HepG2 (cell line): Measurements from ENCODE around the gene GABRG3. TPM values are rescaled to one million over a fixed set of nuclear protein-coding genes. Genes with fewer than 3 reads are reported as not detected.

Experiments
- ATAC-seq: fragments of 200-7000 bp; cut with Tn5 transposase; 3 replicates; pipeline ENCODE4 v1.9.1; 2020; ENCODE audit warnings: mild to moderate bottlenecking, moderate library complexity
- BruUV-seq: library from RNA; stranded (reverse); fragments of 400-500 nt; replicated peaks from 2 replicates; lab custom pipeline; 2021; lab: Mats Ljungman, UMichigan
- CTCF ChIA-PET: fragments of 300-600 bp; formaldehyde crosslinking; extraction: SDS; loops from one replicate; lab custom pipeline; 2021; ENCODE audit warnings: low total read pairs, inconsistent platforms, low intra/inter-chr PET ratio; lab: Yijun Ruan, JAX
- POLR2A ChIA-PET: fragments of 350-600 bp; sonication (Branson Sonifier 250); formaldehyde crosslinking; loops from one replicate; lab custom pipeline; 2020; ENCODE audit warnings: antibody characterized with exemption, inconsistent platforms; lab: Yijun Ruan, JAX
- DNase-seq: peaks from one replicate; pipeline ENCODE4 v3.0.0-alpha.2; 2015; ENCODE audit warnings: low spot score
- FAIRE-seq: peaks from 3 replicates; lab custom pipeline; 2011; peaks lifted over from hg19 to GRCh38; lab: Jason Lieb, UNC
- H2AFZ ChIP-seq: one replicate; pipeline ENCODE4 v1.6.1; 2011; ENCODE audit warnings: low read length, inconsistent platforms
- H3K27ac ChIP-seq: fragments of 300-600 bp; 3 replicates; pipeline ENCODE4 v1.8.0; 2011; ENCODE audit warnings: mixed run types, mild to moderate bottlenecking, mixed read lengths, low read length, inconsistent platforms; ENCODE audit not compliant: insufficient read depth; ENCODE audit errors: extremely low read length
- H3K27me3 ChIP-seq, 2 experiments: fragments of 200-600 bp in 1 of 2; 2 replicates in 1 of 2; 3 replicates in 1 of 2; pipeline versions ENCODE4 v1.6.0 to v1.8.0; 2011; ENCODE audit warnings: low read length in 2 of 2, mild to moderate bottlenecking in 2 of 2, moderate library complexity in 2 of 2, inconsistent platforms in 1 of 2; ENCODE audit not compliant: insufficient read depth in 2 of 2, control insufficient read depth in 1 of 2
- H3K36me3 ChIP-seq, 2 experiments: fragments of 200-600 bp in 1 of 2; replicated peaks in 1 of 2; 2 replicates in 1 of 2; 3 replicates in 1 of 2; pipeline versions ENCODE4 v1.5.1 to v1.8.0; 2011; ENCODE audit warnings: low read length in 2 of 2, inconsistent platforms in 1 of 2; ENCODE audit not compliant: insufficient read depth in 2 of 2, control insufficient read depth in 1 of 2
- H3K4me1 ChIP-seq: 2 replicates; pipeline ENCODE4 v1.5.1; 2012; ENCODE audit warnings: low read length, inconsistent platforms; ENCODE audit not compliant: insufficient read depth
- H3K4me2 ChIP-seq: 2 replicates; pipeline ENCODE4 v1.6.0; 2011; ENCODE audit warnings: low read depth, low read length, inconsistent platforms
- H3K4me3 ChIP-seq, 3 experiments: fragments of 200-600 bp in 1 of 3; sonication (generic), shearing (Covaris generic) in 1 of 3; replicated peaks in 1 of 3; 2 replicates each; pipeline ENCODE4 v1.5.1; 2011 to 2016; ENCODE audit warnings: low read length in 3 of 3, inconsistent platforms in 2 of 3, low read depth in 2 of 3, mild to moderate bottlenecking in 2 of 3, control low read depth in 1 of 3, mixed read lengths in 1 of 3; ENCODE audit not compliant: insufficient read depth in 1 of 3
- H3K79me2 ChIP-seq: one replicate; pipeline ENCODE4 v1.6.1; 2011; ENCODE audit warnings: low read length, inconsistent platforms; ENCODE audit not compliant: insufficient read depth
- H3K9ac ChIP-seq: 2 replicates; pipeline ENCODE4 v1.6.0; 2011; ENCODE audit warnings: mild to moderate bottlenecking, low read depth, low read length, inconsistent platforms; ENCODE audit not compliant: insufficient read depth
- H3K9me3 ChIP-seq: 2 replicates; pipeline ENCODE4 v1.5.1; 2012; ENCODE audit warnings: mild to moderate bottlenecking, low read length
- H4K20me1 ChIP-seq: 2 replicates; pipeline ENCODE4 v1.6.0; 2011; ENCODE audit warnings: inconsistent platforms, mild to moderate bottlenecking, low read length, moderate library complexity; ENCODE audit not compliant: insufficient read depth
- ATF7-NPFF ChIP-seq: sonication (generic); formaldehyde crosslinking; IDR thresholded peaks from 2 replicates; pipeline ENCODE4 v1.8.1; 2023; ENCODE audit warnings: mild to moderate bottlenecking, low read depth, missing genetic modification reagents, moderate library complexity
- CAMTA2 ChIP-seq: sonication (generic); formaldehyde crosslinking; IDR thresholded peaks from 2 replicates; pipeline ENCODE4 v1.4.0; 2020; ENCODE audit warnings: mild to moderate bottlenecking, missing genetic modification reagents, borderline replicate concordance
- CBX1 ChIP-seq: IDR thresholded peaks from one replicate; pipeline ENCODE4 v1.6.1; 2016; ENCODE audit warnings: antibody characterized with exemption, low read depth
- ELF3 ChIP-seq: IDR thresholded peaks from 2 replicates; pipeline ENCODE4 v1.6.1; 2016; ENCODE audit warnings: missing genetic modification reagents, missing compliant biosample characterization
- NCOA5 ChIP-seq: sonication (generic); formaldehyde crosslinking; IDR thresholded peaks from 2 replicates; pipeline ENCODE4 v1.4.0; 2020; ENCODE audit warnings: missing genetic modification reagents
- NFIC ChIP-seq: IDR thresholded peaks from 2 replicates; pipeline ENCODE4 v1.6.1; 2012; ENCODE audit warnings: mild to moderate bottlenecking, low read length, inconsistent platforms
- ZFYVE20 ChIP-seq: sonication (generic); formaldehyde crosslinking; IDR thresholded peaks from 2 replicates; pipeline ENCODE4 v1.8.0; 2023; ENCODE audit warnings: low read depth, mild to moderate bottlenecking, moderate library complexity, missing genetic modification reagents, borderline replicate concordance
- ZMYM2 ChIP-seq: sonication (generic); formaldehyde crosslinking; IDR thresholded peaks from 2 replicates; pipeline ENCODE4 v1.8.0; 2022; ENCODE audit warnings: mild to moderate bottlenecking, missing genetic modification reagents
- ZNF350 ChIP-seq: sonication (generic); formaldehyde crosslinking; IDR thresholded peaks from 2 replicates; pipeline ENCODE4 v1.4.0; 2020; ENCODE audit warnings: mild to moderate bottlenecking, low read depth, missing genetic modification reagents, borderline replicate concordance
- ZNF414 ChIP-seq: sonication (generic); formaldehyde crosslinking; IDR thresholded peaks from 2 replicates; pipeline ENCODE4 v1.5.0; 2020; ENCODE audit warnings: missing genetic modification reagents
- ZNF432 ChIP-seq: sonication (generic); formaldehyde crosslinking; IDR thresholded peaks from 2 replicates; pipeline ENCODE4 v1.5.0; 2020; ENCODE audit warnings: missing genetic modification reagents, mild to moderate bottlenecking, borderline replicate concordance
- ZNF556 ChIP-seq: sonication (generic); formaldehyde crosslinking; IDR thresholded peaks from 2 replicates; pipeline ENCODE4 v1.4.0; 2020; ENCODE audit warnings: mild to moderate bottlenecking, missing genetic modification reagents, borderline replicate concordance
- ZNF781 ChIP-seq: sonication (generic); formaldehyde crosslinking; IDR thresholded peaks from 2 replicates; pipeline ENCODE4 v1.5.1; 2020; ENCODE audit warnings: borderline replicate concordance, mild to moderate bottlenecking, missing genetic modification reagents; ENCODE audit errors: not compliant biosample characterization
- ZZZ3 ChIP-seq: sonication (generic); formaldehyde crosslinking; IDR thresholded peaks from 2 replicates; pipeline ENCODE4 v1.4.0; 2020; ENCODE audit warnings: missing genetic modification reagents, mild to moderate bottlenecking, borderline replicate concordance
- WGBS: methylation state at CpG from one replicate; pipeline ENCODE4 v1.1.6; 2017; ENCODE audit warnings: low lambda C conversion rate; 5-methylcytosine and 5-hydroxymethylcytosine counted together
- in situ Hi-C: cut with HindIII; loops from 2 replicates; pipeline ENCODE4 v1.10.0; 2017; ENCODE audit warnings: low pct_unique_long_range_greater_than_20kb; ENCODE audit not compliant: extremely low pct_ligation_motif_present
- intact Hi-C: fragments of 100-400 bp; cut with micrococcal nuclease; formaldehyde crosslinking; loops from one replicate; pipeline ENCODE4 v1.10.0; 2022; ENCODE audit not compliant: unreplicated experiment
- polyA plus RNA-seq, 8 experiments: library from polyadenylated mRNA; depleted of rRNA in 3 of 8; stranded (reverse) in 7 of 8; unstranded in 1 of 8; fragments of >200 nt; fragmentation: Illumina TruSeq in 4 of 8; extraction: Trizol in 4 of 8; gene quantifications; 2 replicates each; pipeline versions ENCODE4 v1.2.1 to v1.2.3, GENCODE V29; 2011 to 2016; ENCODE audit warnings: low read depth in 4 of 8, missing spikeins in 1 of 8, mixed read lengths in 1 of 8; ENCODE audit not compliant: insufficient read depth in 1 of 8
- total RNA-seq, 5 experiments: library from RNA; depleted of rRNA; stranded (reverse); fragments of >200 nt; fragmentation: Illumina TruSeq; extraction: Trizol; gene quantifications; 2 replicates each; pipeline ENCODE4 v1.2.3, GENCODE V29; 2016; ENCODE audit warnings: low read depth in 1 of 5
- TF ChIP-seq, protein P1 (sequence below): sonication (generic); formaldehyde crosslinking; IDR thresholded peaks from 2 replicates; pipeline ENCODE4 v1.4.0; 2020; ENCODE audit warnings: mild to moderate bottlenecking, missing genetic modification reagents
- TF ChIP-seq, protein P2 (sequence below): sonication (generic); formaldehyde crosslinking; IDR thresholded peaks from 2 replicates; pipeline ENCODE4 v1.9.0; 2022; ENCODE audit warnings: missing genetic modification reagents, mild to moderate bottlenecking, borderline replicate concordance

The GABRG3 gene
- total and polyA plus RNA-seq, 2 of the 13 experiments (the other 11 are each of a cell fraction or from before 2014, with no cell fraction given): not detected

DNA sequence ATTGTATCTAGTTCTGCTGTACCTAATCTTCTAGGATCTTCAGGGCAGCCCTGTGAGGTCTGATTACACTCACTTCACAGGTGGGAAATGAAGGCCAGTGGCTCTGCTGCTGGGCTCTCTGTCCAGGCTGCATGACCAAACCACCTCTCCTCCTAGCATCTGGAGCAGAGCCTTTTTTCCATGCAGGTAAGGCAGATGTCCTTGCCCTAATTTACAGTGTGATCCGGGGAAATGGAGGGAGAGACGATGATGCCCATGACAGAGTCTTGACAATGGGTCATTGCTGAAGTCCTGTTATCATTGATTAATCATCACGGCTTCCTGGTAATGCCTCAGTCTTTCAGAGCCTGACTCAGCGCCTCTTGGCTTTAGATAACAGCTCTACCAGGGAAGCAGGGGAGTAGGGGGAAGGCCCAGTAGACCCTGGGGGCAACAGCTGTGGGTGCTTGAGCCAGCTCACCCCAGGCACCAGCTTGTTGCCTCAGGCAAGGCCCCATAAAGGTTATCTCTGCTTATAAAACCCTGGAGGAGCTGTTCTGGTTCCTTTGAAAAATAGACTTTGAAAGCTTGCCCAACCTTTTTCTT lies 153.4 kb downstream of the GABRG3 start:
- peaks cover 27% of the 10 kb centered on the region; the same call in 1 of the 2 replicates for H3K9me3 ChIP-seq
- intact Hi-C loops: no loop called here
- ChIA-PET POLR2A (no interaction called here), CTCF (no interaction called here)
- in situ Hi-C loops: no loop called here
- no peak overlapping the region for H3K4me2 ChIP-seq
- H2AFZ ChIP-seq: no peak overlapping the region
- 0% methylated on average over 4 of the region's 4 CpGs for WGBS
- no peaks in the 10 kb centered on the region for H3K4me1 ChIP-seq
- H3K27ac ChIP-seq: no peak overlapping the region
- BruUV-seq: no TSS peak
- H4K20me1 ChIP-seq: no peaks in the 10 kb centered on the region
- H3K36me3 ChIP-seq: no peaks in the 10 kb centered on the region
- no peaks in the 10 kb centered on the region for H3K79me2 ChIP-seq
- H3K4me3 ChIP-seq: no peak overlapping the region
- no peak for DNase-seq
- TF ChIP-seq, protein P1, sequence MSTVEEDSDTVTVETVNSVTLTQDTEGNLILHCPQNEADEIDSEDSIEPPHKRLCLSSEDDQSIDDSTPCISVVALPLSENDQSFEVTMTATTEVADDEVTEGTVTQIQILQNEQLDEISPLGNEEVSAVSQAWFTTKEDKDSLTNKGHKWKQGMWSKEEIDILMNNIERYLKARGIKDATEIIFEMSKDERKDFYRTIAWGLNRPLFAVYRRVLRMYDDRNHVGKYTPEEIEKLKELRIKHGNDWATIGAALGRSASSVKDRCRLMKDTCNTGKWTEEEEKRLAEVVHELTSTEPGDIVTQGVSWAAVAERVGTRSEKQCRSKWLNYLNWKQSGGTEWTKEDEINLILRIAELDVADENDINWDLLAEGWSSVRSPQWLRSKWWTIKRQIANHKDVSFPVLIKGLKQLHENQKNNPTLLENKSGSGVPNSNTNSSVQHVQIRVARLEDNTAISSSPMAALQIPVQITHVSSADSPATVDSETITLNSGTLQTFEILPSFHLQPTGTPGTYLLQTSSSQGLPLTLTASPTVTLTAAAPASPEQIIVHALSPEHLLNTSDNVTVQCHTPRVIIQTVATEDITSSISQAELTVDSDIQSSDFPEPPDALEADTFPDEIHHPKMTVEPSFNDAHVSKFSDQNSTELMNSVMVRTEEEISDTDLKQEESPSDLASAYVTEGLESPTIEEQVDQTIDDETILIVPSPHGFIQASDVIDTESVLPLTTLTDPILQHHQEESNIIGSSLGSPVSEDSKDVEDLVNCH (CRISPR knock-in tag): no peak
- TF ChIP-seq, protein P2, sequence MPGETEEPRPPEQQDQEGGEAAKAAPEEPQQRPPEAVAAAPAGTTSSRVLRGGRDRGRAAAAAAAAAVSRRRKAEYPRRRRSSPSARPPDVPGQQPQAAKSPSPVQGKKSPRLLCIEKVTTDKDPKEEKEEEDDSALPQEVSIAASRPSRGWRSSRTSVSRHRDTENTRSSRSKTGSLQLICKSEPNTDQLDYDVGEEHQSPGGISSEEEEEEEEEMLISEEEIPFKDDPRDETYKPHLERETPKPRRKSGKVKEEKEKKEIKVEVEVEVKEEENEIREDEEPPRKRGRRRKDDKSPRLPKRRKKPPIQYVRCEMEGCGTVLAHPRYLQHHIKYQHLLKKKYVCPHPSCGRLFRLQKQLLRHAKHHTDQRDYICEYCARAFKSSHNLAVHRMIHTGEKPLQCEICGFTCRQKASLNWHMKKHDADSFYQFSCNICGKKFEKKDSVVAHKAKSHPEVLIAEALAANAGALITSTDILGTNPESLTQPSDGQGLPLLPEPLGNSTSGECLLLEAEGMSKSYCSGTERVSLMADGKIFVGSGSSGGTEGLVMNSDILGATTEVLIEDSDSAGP (CRISPR knock-in tag): no peak
- TF ChIP-seq ZZZ3 (CRISPR knock-in tag) (no peak), ELF3 (CRISPR knock-in tag) (no peak), ZNF432 (no peak), NFIC (no peak), ZFYVE20 (CRISPR knock-in tag) (no peak), ZNF781 (CRISPR knock-in tag) (no peak), ZNF556 (CRISPR knock-in tag) (no peak), ZNF350 (no peak), CBX1 (no peak), NCOA5 (CRISPR knock-in tag) (no peak), ATF7-NPFF (CRISPR knock-in tag) (no peak), ZNF414 (CRISPR knock-in tag) (no peak), ZMYM2 (CRISPR knock-in tag) (no peak), CAMTA2 (CRISPR knock-in tag) (no peak)
- TF ChIP-seq, all 625 proteins: peak for 0
- H3K27me3 ChIP-seq: no peaks in the 10 kb centered on the region
- FAIRE-seq (no peak), ATAC-seq (no peak)
- no peak overlapping the region for H3K9ac ChIP-seq
